ENCODE results near the gene BCAP29. TPM values are rescaled to one million over a fixed set of nuclear protein-coding genes. Genes with fewer than 3 reads are reported as not detected.

The BCAP29 gene
- total RNA-seq, 1 experiment from 2014 or later: 17.6 TPM

DNA sequence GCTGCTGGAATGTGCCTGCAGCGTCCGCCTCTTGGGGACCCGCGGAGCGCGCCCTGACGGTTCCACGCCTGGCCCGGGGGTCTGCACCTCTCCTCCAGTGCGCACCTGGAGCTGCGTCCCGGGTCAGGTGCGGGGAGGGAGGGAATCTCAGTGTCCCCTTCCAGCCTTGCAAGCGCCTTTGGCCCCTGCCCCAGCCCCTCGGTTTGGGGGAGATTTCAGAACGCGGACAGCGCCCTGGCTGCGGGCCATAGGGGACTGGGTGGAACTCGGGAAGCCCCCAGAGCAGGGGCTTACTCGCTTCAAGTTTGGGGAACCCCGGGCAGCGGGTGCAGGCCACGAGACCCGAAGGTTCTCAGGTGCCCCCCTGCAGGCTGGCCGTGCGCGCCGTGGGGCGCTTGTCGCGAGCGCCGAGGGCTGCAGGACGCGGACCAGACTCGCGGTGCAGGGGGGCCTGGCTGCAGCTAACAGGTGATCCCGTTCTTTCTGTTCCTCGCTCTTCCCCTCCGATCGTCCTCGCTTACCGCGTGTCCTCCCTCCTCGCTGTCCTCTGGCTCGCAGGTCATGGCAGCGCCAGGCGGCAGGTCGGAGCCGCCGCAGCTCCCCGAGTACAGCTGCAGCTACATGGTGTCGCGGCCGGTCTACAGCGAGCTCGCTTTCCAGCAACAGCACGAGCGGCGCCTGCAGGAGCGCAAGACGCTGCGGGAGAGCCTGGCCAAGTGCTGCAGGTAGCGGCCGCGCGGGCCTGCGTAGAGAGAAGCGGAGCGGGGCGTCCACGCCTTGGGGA is 81.2 kb downstream of the BCAP29 start:
- Mint-ChIP-seq H3K4me1 (ENCODE audit: low read depth, unreplicated experiment) (no peaks in the 10 kb centered on the region), H3K27me3 (ENCODE audit: unreplicated experiment) (peaks cover 27% of the 10 kb centered on the region), H3K9me3 (ENCODE audit: low read depth, unreplicated experiment) (no peaks in the 10 kb centered on the region), H3K27ac (ENCODE audit: unreplicated experiment) (no peak overlapping the region), H3K36me3 (ENCODE audit: insufficient read depth, unreplicated experiment) (no peaks in the 10 kb centered on the region), H3K4me3 (ENCODE audit: low read depth, unreplicated experiment) (peak overlapping the region; percentile 80)
- peak; percentile 55 for DNase-seq
- CTCF ChIA-PET: no interaction called here
- intact Hi-C loops (cut with micrococcal nuclease; ENCODE audit: unreplicated experiment): loop anchor here (5.0 kb wide), 1 partner anchor 49 kb away; no protein-coding TSS in a partner anchor
- BruUV-seq (replicated peaks): no TSS peak
- TF ChIP-seq, protein P1, sequence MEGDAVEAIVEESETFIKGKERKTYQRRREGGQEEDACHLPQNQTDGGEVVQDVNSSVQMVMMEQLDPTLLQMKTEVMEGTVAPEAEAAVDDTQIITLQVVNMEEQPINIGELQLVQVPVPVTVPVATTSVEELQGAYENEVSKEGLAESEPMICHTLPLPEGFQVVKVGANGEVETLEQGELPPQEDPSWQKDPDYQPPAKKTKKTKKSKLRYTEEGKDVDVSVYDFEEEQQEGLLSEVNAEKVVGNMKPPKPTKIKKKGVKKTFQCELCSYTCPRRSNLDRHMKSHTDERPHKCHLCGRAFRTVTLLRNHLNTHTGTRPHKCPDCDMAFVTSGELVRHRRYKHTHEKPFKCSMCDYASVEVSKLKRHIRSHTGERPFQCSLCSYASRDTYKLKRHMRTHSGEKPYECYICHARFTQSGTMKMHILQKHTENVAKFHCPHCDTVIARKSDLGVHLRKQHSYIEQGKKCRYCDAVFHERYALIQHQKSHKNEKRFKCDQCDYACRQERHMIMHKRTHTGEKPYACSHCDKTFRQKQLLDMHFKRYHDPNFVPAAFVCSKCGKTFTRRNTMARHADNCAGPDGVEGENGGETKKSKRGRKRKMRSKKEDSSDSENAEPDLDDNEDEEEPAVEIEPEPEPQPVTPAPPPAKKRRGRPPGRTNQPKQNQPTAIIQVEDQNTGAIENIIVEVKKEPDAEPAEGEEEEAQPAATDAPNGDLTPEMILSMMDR (IDR thresholded peaks at IDR 0.05; ENCODE audit: unreplicated experiment): no peak

DNA sequence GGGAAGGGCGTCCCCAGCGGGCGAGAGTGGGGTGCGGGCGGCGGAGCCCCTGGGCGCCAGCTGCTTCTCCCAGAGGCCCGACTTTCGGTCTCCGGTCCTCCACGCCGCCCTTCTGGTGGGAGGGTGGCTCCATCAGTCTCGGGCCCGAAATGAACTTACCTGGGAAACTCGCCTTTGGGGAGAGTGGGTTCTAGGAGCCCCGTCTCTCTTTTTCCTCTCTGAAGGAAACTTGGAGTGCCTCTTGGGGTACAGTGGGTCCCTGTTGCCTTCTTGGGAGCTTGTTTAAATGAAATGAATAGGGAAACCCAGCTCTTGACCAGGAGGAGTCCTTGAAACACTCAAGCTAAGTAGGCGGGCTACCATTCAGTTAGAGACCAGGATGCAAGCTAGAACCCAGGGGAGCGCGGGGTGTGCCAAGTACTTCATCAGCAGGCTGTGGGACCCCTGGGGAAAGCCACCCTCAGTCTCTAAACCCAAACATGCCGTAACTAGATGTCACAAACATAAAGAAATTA is 81.9 kb downstream of the BCAP29 start:
- H3K4me1 Mint-ChIP-seq (ENCODE audit: low read depth, unreplicated experiment): no peaks in the 10 kb centered on the region
- H3K9me3 Mint-ChIP-seq (ENCODE audit: low read depth, unreplicated experiment): no peaks in the 10 kb centered on the region
- no TSS peak for BruUV-seq (replicated peaks)
- H3K36me3 Mint-ChIP-seq (ENCODE audit: insufficient read depth, unreplicated experiment): no peaks in the 10 kb centered on the region
- CTCF ChIA-PET: no interaction called here
- intact Hi-C loops (cut with micrococcal nuclease; ENCODE audit: unreplicated experiment): loop anchor here (5.0 kb wide), 1 partner anchor 50 kb away; no protein-coding TSS in a partner anchor
- H3K4me3 Mint-ChIP-seq (ENCODE audit: low read depth, unreplicated experiment): peak overlapping the region; percentile 80
- no peak for DNase-seq
- TF ChIP-seq, protein P1 (IDR thresholded peaks at IDR 0.05; ENCODE audit: unreplicated experiment): no peak
- H3K27ac Mint-ChIP-seq (ENCODE audit: unreplicated experiment): no peak overlapping the region
- peaks cover 27% of the 10 kb centered on the region for H3K27me3 Mint-ChIP-seq (ENCODE audit: unreplicated experiment)

DNA sequence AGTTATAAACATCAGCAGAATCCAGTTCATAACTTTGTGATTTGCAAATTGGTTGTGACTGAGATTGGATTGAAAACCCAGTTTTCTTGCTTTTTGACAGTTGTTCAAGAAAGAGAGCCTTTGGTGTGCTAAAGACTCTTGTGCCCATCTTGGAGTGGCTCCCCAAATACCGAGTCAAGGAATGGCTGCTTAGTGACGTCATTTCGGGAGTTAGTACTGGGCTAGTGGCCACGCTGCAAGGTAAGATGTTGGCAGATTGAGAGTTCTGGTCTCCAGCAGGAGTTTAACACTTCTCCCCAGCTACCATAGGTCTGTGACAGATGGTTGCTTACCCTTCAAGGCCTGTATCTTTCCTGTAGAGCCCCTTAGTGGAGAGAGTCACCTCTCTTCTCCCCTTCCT is 83.2 kb downstream of the BCAP29 start:
- H3K27me3 Mint-ChIP-seq (ENCODE audit: unreplicated experiment): peaks cover 27% of the 10 kb centered on the region

GRCh38 chr7:107666790-107667189 is 86.7 kb downstream of the BCAP29 start:
- Mint-ChIP-seq H3K27ac (ENCODE audit: unreplicated experiment) (no peak overlapping the region), H3K4me3 (ENCODE audit: low read depth, unreplicated experiment) (no peak overlapping the region), H3K9me3 (ENCODE audit: low read depth, unreplicated experiment) (no peaks in the 10 kb centered on the region), H3K36me3 (ENCODE audit: insufficient read depth, unreplicated experiment) (no peaks in the 10 kb centered on the region), H3K4me1 (ENCODE audit: low read depth, unreplicated experiment) (no peaks in the 10 kb centered on the region), H3K27me3 (ENCODE audit: unreplicated experiment) (no peaks in the 10 kb centered on the region)
- TF ChIP-seq, protein P1 (IDR thresholded peaks at IDR 0.05; ENCODE audit: unreplicated experiment): no peak
- intact Hi-C loops (cut with micrococcal nuclease; ENCODE audit: unreplicated experiment): no loop called here
- CTCF ChIA-PET: no interaction called here
- no TSS peak for BruUV-seq (replicated peaks)
- no peak for DNase-seq

More for the DNA sequence above, 83.2 kb downstream of the BCAP29 start:
- Mint-ChIP-seq H3K4me3 (ENCODE audit: low read depth, unreplicated experiment) (no peak overlapping the region), H3K27ac (ENCODE audit: unreplicated experiment) (no peak overlapping the region), H3K36me3 (ENCODE audit: insufficient read depth, unreplicated experiment) (no peaks in the 10 kb centered on the region), H3K4me1 (ENCODE audit: low read depth, unreplicated experiment) (no peaks in the 10 kb centered on the region), H3K9me3 (ENCODE audit: low read depth, unreplicated experiment) (no peaks in the 10 kb centered on the region)
- TF ChIP-seq, protein P1 (IDR thresholded peaks at IDR 0.05; ENCODE audit: unreplicated experiment): no peak
- no TSS peak for BruUV-seq (replicated peaks)
- DNase-seq: no peak
- CTCF ChIA-PET: no interaction called here
- intact Hi-C loops (cut with micrococcal nuclease; ENCODE audit: unreplicated experiment): loop anchor here (5.0 kb wide), 1 partner anchor 51 kb away; no protein-coding TSS in a partner anchor
